ENCODE measurements around the gene ROBO2.

ROBO2 gene

DNA sequence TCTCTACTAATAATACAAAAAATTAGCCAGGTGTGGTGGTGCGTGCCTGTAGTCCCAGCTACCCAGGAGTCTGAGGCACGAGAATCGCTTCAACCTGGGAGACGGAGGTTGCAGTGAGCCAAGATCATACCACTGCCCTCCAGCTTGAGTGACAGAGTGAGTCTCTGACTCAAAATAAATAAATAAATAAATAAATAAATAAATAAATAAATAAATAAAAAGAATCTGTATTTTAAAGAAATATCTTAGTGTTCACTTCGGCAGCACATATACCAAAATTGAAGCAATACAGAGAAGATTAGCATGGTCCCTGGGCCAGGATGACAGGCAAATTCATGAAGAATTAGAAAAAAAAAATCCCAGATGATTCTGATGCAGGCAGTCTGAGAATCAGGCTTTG lies 51.9 kb downstream of the ROBO2 start:
- DNase-seq (ENCODE audit: low read depth): no peak
- TF ChIP-seq, protein P1, sequence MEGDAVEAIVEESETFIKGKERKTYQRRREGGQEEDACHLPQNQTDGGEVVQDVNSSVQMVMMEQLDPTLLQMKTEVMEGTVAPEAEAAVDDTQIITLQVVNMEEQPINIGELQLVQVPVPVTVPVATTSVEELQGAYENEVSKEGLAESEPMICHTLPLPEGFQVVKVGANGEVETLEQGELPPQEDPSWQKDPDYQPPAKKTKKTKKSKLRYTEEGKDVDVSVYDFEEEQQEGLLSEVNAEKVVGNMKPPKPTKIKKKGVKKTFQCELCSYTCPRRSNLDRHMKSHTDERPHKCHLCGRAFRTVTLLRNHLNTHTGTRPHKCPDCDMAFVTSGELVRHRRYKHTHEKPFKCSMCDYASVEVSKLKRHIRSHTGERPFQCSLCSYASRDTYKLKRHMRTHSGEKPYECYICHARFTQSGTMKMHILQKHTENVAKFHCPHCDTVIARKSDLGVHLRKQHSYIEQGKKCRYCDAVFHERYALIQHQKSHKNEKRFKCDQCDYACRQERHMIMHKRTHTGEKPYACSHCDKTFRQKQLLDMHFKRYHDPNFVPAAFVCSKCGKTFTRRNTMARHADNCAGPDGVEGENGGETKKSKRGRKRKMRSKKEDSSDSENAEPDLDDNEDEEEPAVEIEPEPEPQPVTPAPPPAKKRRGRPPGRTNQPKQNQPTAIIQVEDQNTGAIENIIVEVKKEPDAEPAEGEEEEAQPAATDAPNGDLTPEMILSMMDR (IDR thresholded peaks at IDR 0.05; ENCODE audit: control insufficient read depth, insufficient read depth, low read depth, low read length, missing control alignments): no peak

GRCh38 chr3:77093101-77093500 lies 53.2 kb downstream of the ROBO2 start:
- DNase-seq (ENCODE audit: low read depth): no peak
- TF ChIP-seq, protein P1 (IDR thresholded peaks at IDR 0.05; ENCODE audit: control insufficient read depth, insufficient read depth, low read depth, low read length, missing control alignments): no peak
- no peak overlapping the region for H3K4me3 ChIP-seq (ENCODE audit: control insufficient read depth, low read depth, low read length)

More for the DNA sequence above, 51.9 kb downstream of the ROBO2 start:
- no peak overlapping the region for H3K4me3 ChIP-seq (ENCODE audit: control insufficient read depth, low read depth, low read length)

GRCh38 chr3:77096145-77096544 lies 56.2 kb downstream of the ROBO2 start:
- DNase-seq (ENCODE audit: low read depth): no peak

GRCh38 chr3:77096966-77097890 lies 57.3 kb downstream of the ROBO2 start:
- TF ChIP-seq, protein P1 (IDR thresholded peaks at IDR 0.05; ENCODE audit: control insufficient read depth, insufficient read depth, low read depth, low read length, missing control alignments): no peak
- no peak for DNase-seq (ENCODE audit: low read depth)
- no peak overlapping the region for H3K4me3 ChIP-seq (ENCODE audit: control insufficient read depth, low read depth, low read length)

More at GRCh38 chr3:77096145-77096544, 56.2 kb downstream of the ROBO2 start:
- H3K4me3 ChIP-seq (ENCODE audit: control insufficient read depth, low read depth, low read length): no peak overlapping the region
- TF ChIP-seq, protein P1 (IDR thresholded peaks at IDR 0.05; ENCODE audit: control insufficient read depth, insufficient read depth, low read depth, low read length, missing control alignments): no peak

GRCh38 chr3:77102951-77103769 lies 63.3 kb downstream of the ROBO2 start:
- TF ChIP-seq, protein P1 (IDR thresholded peaks at IDR 0.05; ENCODE audit: control insufficient read depth, insufficient read depth, low read depth, low read length, missing control alignments): no peak
- H3K4me3 ChIP-seq (ENCODE audit: control insufficient read depth, low read depth, low read length): no peak overlapping the region
- DNase-seq (ENCODE audit: low read depth): no peak

DNA sequence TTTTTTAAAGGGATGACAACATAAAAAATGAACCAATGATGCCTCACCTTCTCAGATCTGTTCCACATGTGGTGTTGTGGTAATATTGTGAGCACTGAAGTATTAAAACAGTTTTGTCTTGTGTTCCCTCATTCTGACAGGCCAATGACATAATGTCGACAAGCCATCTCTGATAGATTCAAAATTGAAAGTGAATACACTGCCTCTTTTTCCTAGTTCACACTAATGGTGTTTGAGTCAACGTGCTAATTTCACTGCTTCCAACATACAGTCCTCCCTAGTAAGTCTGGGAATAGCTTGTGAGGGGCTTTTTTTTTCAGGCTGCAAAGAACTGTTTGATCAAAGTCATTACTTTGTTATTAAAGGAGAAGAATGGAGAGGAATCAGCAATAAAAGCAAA lies 82.8 kb downstream of the ROBO2 start:
- TF ChIP-seq, protein P1 (IDR thresholded peaks at IDR 0.05; ENCODE audit: control insufficient read depth, insufficient read depth, low read depth, low read length, missing control alignments): no peak
- DNase-seq (ENCODE audit: low read depth): no peak
- no peak overlapping the region for H3K4me3 ChIP-seq (ENCODE audit: control insufficient read depth, low read depth, low read length)
